NCI-H524 (cell line): ENCODE data around the gene SRD5A3.

Experiments used
- DNase-seq, 2 experiments: peaks; one replicate each; lab custom pipeline; 2025; lab: John Stamatoyannopoulos, UW

Gene SRD5A3

DNA sequence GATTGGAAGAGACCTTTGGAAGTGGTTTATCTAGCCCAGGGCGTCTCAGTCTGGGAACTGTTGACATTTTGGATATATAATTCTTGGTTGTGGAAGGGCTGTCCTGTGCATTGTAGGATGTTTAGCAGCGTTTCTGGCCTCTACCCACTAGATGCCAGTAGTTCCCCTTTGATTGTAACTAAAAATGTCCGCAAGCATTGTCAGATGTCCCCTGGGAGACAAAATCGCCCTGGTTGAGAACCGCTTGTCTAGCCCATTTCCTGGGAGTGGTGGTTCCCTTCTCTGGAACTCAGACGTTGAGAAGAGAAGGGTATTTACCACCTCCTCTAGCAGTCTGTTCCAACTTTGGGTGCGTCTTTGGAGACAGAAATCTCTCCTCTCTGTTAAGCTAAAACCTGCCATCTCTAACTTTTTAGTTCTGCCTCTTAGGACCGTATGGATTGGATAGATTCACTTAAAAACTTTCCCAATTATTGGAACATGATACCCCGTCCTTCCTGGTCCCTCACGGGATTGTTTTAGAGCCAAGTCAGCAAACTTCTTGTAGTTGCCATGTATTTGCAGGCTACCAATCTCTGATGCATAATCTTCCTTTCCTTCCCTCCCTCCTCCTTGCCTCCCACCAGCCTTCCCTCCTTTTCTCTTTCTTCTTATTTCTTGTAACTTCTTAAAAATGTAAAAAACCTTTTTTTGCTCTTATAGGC is 63.6 kb downstream of the SRD5A3 start:
- DNase-seq, result peak in 1 of 2 experiments; percentile 57

DNA sequence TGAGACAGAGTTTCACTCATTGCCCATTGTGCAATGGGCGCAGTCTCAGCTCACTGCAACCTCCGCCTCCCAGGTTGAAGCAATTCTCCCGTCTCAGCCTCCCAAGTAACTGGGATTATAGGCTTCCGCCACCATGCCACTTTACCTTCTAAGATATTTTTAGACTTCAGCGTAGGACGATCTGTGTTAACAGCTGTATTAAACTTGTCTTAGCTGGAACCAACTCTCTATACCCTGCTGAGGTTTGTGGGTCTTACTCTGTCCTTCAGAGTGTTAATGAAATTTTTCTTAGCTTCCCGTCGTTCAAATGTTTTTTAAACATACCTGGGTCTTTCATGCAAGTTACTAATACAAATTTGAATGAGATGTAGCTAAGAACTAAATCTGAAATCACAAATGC is 64.4 kb downstream of the SRD5A3 start:
- DNase-seq, result no peak

DNA sequence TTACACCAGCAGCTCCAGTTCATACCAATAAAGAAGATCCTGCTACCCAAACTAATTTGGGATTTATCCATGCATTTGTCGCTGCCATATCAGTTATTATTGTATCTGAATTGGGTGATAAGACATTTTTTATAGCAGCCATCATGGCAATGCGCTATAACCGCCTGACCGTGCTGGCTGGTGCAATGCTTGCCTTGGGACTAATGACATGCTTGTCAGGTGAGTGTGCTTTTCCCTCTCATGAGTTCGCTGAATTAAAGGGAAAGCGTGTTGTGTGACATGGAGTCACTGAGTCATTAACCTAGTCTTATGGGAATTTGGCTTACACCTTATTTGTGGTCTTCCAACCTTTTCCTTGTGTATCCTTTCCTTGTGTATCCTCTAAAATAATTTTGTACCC is 65.6 kb downstream of the SRD5A3 start:
- no peak for DNase-seq

DNA sequence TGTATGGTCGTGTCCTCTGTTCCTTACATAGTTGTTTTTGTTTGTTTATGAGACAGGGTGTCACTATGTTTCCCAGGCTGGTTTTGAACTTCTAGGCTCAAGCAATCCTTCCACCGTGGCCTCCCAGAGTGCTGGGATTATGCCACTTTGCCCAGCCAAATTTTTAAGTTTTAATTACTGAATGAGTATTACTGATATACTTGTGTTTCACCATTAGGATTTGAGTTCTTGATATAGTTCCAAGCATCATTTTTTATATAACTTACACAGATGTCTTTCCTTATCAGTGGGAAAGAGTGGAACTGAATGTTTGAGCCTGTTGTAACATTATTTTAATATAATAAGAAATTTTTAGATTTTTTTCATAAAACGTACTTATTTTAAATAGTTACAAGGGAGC is 70.1 kb downstream of the SRD5A3 start:
- DNase-seq, result no peak
